DMS 273 (cell line): ENCODE results near the gene MMP23B.
A peak's percentile ranks its signal among the peaks of the same experiment; 100 is the strongest.

Experiments used
- DNase-seq: peaks from one replicate; lab custom pipeline; 2025; ENCODE audit not compliant: unreplicated experiment; lab: John Stamatoyannopoulos, UW

MMP23B gene

GRCh38 chr1:1618396-1619068 lies 13.4 kb upstream of the MMP23B start:
- DNase-seq, result no peak

- DNase-seq, result peak; percentile 51
Observed at GRCh38 chr1:1619917-1620361, 12.0 kb upstream of the MMP23B start.

- no peak for DNase-seq
Observed at GRCh38 chr1:1620433-1621139, 11.4 kb upstream of the MMP23B start.

- no peak for DNase-seq
Observed at GRCh38 chr1:1621173-1622009, 10.6 kb upstream of the MMP23B start.

GRCh38 chr1:1622010-1622787 lies 9.8 kb upstream of the MMP23B start:
- no peak for DNase-seq

- no peak for DNase-seq
Observed at GRCh38 chr1:1622788-1623094, 9.2 kb upstream of the MMP23B start.

GRCh38 chr1:1623181-1623630 lies 8.8 kb upstream of the MMP23B start:
- no peak for DNase-seq

- no peak for DNase-seq
Observed at GRCh38 chr1:1623631-1624442, 8.1 kb upstream of the MMP23B start.

GRCh38 chr1:1624443-1625403 lies 7.2 kb upstream of the MMP23B start:
- DNase-seq, result peak; percentile 61

GRCh38 chr1:1625404-1625775 lies 6.6 kb upstream of the MMP23B start:
- no peak for DNase-seq

- peak; percentile 41 for DNase-seq
Observed at GRCh38 chr1:1625824-1626206, 6.2 kb upstream of the MMP23B start.

- DNase-seq, result no peak
Observed at GRCh38 chr1:1626207-1627141, 5.5 kb upstream of the MMP23B start.

GRCh38 chr1:1627261-1627828 lies 4.6 kb upstream of the MMP23B start:
- DNase-seq, result no peak

GRCh38 chr1:1627829-1628753 lies 3.9 kb upstream of the MMP23B start:
- no peak for DNase-seq

- DNase-seq, result peak; percentile 49
Observed at GRCh38 chr1:1628754-1629429, 3.1 kb upstream of the MMP23B start.
